H1 (cell line): ENCODE measurements around the gene TXNDC15. TPM values are rescaled to one million over a fixed set of nuclear protein-coding genes. Genes with fewer than 3 reads are reported as not detected.

ENCODE experiments used
- ATF3 ChIP-seq: IDR thresholded peaks from 2 replicates; pipeline ENCODE4 v1.6.1; 2011; ENCODE audit warnings: low read depth, mild to moderate bottlenecking, low read length; ENCODE audit not compliant: insufficient read depth
- BRCA1 ChIP-seq: IDR thresholded peaks from 2 replicates; pipeline ENCODE4 v1.6.1; 2012; ENCODE audit warnings: low read depth, low read length, improper control_type of control experiment
- SUZ12 ChIP-seq: fragments of 200-600 bp; sonication (generic); IDR thresholded peaks from 2 replicates; pipeline ENCODE4 v1.6.1; 2012; ENCODE audit warnings: mild to moderate bottlenecking, inconsistent platforms, low read length, moderate library complexity, mixed read lengths
- polyA plus RNA-seq, 7 experiments: library from polyadenylated mRNA; depleted of rRNA in 3 of 7; stranded (reverse) in 5 of 7; unstranded in 2 of 7; fragments of >200 nt in 5 of 7; fragments of 200-250 nt in 2 of 7; gene quantifications; 1 replicate in 5 of 7; 2 replicates in 1 of 7; 4 replicates in 1 of 7; pipeline versions ENCODE4 v1.2.1 to v1.2.3, GENCODE V29; 2011 to 2013; ENCODE audit warnings: missing spikeins in 2 of 7, mixed read lengths in 2 of 7
- total RNA-seq: library from RNA; stranded (reverse); fragmentation: NEBNext Ultra II Directional; extraction: Animal tissue kit (Norgen Biotek cat#: 25700); gene quantifications from 2 replicates; pipeline ENCODE4 v1.2.1, GENCODE V29; 2021
- TF ChIP-seq, protein P1 (sequence below): IDR thresholded peaks from 2 replicates; pipeline ENCODE4 v1.6.1; 2012; ENCODE audit warnings: low read length, inconsistent platforms

TXNDC15 gene
- total and polyA plus RNA-seq, 2 of the 8 experiments (the other 6 are each of a cell fraction or from before 2014, with no cell fraction given): 20.1 to 30.8 TPM

DNA sequence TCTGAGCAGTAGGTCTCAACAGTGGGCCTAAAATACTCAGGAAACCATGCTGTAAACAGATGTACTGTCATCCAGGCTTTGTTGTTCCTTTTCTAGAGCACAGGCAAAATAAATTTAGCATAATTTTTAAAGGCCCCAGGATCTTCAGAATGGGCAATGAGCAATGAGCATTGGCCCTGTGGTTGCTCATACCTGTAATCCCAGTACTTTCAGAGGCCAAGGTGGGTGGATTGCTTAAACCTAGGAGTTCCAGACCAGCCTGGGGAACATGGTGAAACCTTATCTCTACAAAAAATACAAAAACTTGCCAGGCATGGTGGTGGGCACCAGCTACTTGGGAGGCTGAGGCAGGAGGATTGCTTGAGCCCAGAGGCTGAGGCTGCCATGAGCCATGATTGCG is 17.3 kb downstream of the TXNDC15 start (continued):
- TF ChIP-seq, protein P1, sequence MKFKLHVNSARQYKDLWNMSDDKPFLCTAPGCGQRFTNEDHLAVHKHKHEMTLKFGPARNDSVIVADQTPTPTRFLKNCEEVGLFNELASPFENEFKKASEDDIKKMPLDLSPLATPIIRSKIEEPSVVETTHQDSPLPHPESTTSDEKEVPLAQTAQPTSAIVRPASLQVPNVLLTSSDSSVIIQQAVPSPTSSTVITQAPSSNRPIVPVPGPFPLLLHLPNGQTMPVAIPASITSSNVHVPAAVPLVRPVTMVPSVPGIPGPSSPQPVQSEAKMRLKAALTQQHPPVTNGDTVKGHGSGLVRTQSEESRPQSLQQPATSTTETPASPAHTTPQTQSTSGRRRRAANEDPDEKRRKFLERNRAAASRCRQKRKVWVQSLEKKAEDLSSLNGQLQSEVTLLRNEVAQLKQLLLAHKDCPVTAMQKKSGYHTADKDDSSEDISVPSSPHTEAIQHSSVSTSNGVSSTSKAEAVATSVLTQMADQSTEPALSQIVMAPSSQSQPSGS: no peak
- TF ChIP-seq BRCA1 (no peak), SUZ12 (no peak), ATF3 (no peak)
